Measurements from ENCODE around the gene POU2F3.

DNA sequence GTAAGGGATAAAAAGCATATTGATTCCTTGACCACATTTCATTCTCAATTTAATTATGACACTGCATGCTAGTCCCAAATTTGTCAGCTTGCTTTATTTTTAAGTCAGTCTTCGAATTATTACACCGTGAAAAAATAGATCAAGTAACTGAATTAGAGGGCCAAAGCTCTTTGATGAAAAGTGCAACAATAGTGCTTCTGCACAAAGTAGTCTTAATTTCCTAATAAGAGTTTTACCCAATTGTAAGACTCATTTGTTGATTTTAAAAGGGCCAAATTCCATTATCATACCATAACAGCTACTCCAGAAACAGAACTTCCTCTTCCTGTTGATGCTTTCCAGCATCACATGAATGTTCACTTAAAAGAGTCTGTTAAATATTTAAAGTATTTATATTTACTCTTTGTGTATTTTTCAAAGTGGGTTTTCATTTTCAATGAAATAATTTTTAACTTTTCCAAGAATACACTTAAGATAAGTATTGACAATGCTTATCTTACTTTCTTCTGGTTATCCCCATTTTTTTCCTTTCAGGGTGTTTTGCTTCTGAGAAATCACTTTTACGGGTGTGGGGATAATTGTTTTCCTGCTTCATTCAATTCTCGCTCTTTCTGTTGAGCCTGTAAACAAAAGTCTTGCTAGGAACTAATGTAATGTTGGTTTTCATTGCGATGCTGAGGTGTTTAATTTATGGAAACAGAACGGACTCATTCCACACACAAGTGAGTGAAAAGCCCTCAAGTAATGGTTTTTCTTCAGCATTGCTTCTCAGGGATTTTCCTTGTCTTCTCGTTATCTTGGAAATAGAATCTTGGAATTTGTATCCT lies 98.4 kb downstream of the POU2F3 start:
- no peak for TF ChIP-seq CTCF (IDR thresholded peaks at IDR 0.05)
- no peak for TF ChIP-seq POLR2A (IDR thresholded peaks at IDR 0.05)
- no peak for TF ChIP-seq EP300 (IDR thresholded peaks at IDR 0.05)
